Adipocyte (in vitro differentiated cells): ENCODE results near the gene SND1.

ENCODE experiments used
- DNase-seq: peaks from one replicate; pipeline ENCODE4 v3.0.0-alpha.2; 2015; ENCODE audit warnings: low read depth
- H3K27me3 ChIP-seq: replicated peaks from 2 replicates; pipeline ENCODE4 v1.7.0; 2013; ENCODE audit warnings: mild to moderate bottlenecking, low read length, moderate library complexity; ENCODE audit not compliant: control insufficient read depth, insufficient read depth
- H3K36me3 ChIP-seq: 2 replicates; pipeline ENCODE4 v1.7.0; 2013; ENCODE audit warnings: low read length, mild to moderate bottlenecking, moderate library complexity; ENCODE audit not compliant: control insufficient read depth, insufficient read depth, severe bottlenecking
- H3K4me1 ChIP-seq: 2 replicates; pipeline ENCODE4 v1.7.0; 2013; ENCODE audit warnings: mild to moderate bottlenecking, low read length, moderate library complexity; ENCODE audit not compliant: control insufficient read depth, insufficient read depth
- H3K4me3 ChIP-seq: 2 replicates; pipeline ENCODE4 v1.7.0; 2013; ENCODE audit warnings: mild to moderate bottlenecking, low read length, moderate library complexity
- H3K9ac ChIP-seq: 2 replicates; pipeline ENCODE4 v1.7.0; 2013; ENCODE audit warnings: mild to moderate bottlenecking, low read length, moderate library complexity
- H3K9me3 ChIP-seq: 2 replicates; pipeline ENCODE4 v1.7.0; 2013; ENCODE audit warnings: mild to moderate bottlenecking, low read length, moderate library complexity; ENCODE audit not compliant: control insufficient read depth

SND1 gene

DNA sequence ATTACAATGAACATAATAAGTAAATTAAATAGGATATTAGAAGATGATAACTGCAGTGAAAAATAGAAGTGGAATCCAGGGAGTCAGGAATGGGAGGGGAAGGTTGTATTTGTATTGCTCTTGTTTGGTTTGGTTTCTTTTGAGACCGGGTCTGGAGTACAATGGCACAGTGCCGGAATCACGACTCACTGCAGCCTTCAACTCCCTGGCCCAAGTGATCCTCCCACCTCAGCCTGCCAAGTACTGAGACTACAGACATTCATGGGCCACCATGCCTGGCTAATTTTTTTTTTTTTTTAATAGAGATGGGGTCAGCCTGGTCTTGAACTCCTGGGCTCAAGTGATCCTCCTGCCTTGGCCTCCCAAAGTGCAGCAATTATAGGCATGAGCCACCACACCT lies 439.1 kb downstream of the SND1 start:
- peaks cover 89% of the 10 kb centered on the region for H3K36me3 ChIP-seq
- peak; percentile 9 for DNase-seq

GRCh38 chr7:128092221-128092620 lies 440.2 kb downstream of the SND1 start:
- H3K36me3 ChIP-seq: peaks cover 84% of the 10 kb centered on the region
- H3K9me3 ChIP-seq: no peaks in the 10 kb centered on the region
- no peak overlapping the region for H3K4me3 ChIP-seq
- no peak for DNase-seq
- no peaks in the 10 kb centered on the region for H3K4me1 ChIP-seq
- no peaks in the 10 kb centered on the region for H3K27me3 ChIP-seq
- H3K9ac ChIP-seq: no peak overlapping the region

More for the DNA sequence above, 439.1 kb downstream of the SND1 start:
- no peaks in the 10 kb centered on the region for H3K4me1 ChIP-seq
- no peaks in the 10 kb centered on the region for H3K27me3 ChIP-seq
- no peak overlapping the region for H3K9ac ChIP-seq
- no peaks in the 10 kb centered on the region for H3K9me3 ChIP-seq
- no peak overlapping the region for H3K4me3 ChIP-seq

DNA sequence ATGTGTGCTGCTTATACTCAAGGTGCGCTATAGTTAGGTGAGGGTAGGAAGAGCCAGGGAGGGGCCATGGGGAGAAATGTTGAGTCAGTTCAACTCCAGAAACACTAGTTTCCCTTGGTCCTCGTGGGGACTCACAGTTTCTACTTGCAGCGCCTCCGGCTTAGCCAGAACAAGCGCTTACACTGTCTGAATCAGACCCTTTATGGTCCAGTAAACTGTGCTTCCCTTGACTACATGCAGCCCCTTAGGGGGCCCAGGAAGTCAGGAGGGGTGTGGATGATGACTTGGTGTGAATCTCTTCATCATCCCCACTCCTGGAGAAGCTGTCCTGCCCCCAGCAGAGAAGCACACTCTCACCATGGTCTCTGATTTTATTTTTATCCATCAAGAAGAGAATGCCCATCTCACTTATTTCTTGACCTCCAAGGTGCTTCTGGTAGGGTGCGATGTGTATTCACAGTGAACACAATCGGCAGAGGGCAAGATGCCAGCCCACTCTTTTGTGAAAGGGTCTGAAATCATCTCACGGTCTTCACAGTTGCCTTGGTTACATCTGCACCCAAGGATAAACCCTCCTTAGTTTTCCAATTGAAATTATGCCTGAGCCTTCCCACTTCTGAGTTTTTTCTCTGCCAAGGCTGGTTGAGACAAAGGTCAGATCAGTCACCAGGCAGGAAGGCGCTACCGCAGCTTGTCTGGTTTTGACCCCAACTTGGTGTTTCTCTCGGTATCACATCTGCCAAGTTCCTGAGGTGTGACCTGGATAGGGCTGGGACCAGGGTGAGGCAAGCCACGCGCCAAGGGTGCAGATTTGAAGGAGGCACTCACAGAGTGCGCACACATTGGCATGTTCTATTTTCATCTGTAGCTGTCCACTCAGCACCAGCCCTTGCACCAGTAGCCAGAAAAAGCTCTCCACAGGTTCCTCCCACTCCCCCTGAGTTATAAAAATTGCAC lies 441.9 kb downstream of the SND1 start:
- no peaks in the 10 kb centered on the region for H3K27me3 ChIP-seq
- no peak overlapping the region for H3K9ac ChIP-seq
- no peak overlapping the region for H3K4me3 ChIP-seq
- peaks cover 77% of the 10 kb centered on the region for H3K36me3 ChIP-seq
- H3K9me3 ChIP-seq: no peaks in the 10 kb centered on the region
- no peak for DNase-seq
- no peaks in the 10 kb centered on the region for H3K4me1 ChIP-seq

DNA sequence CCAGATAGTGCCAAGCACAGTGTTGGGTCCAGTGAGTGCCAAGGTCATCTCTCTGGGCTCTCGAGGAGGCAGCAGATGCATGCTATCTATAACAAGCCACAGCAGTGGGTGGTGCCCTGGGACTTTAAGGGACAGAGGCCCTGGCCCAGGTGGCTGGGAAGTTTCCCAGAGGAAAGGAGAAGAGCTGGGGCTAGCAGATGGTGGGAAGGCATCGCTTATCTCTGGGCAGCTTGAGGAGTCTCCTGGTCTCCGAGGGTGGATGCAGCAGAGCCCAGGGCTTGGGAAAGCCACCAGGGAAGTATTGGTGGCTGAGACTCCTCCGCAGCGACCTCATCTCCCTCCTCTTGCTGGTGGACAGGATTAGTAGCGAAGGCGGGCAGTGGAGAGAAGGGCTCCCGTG lies 442.7 kb downstream of the SND1 start:
- H3K9ac ChIP-seq: no peak overlapping the region
- no peaks in the 10 kb centered on the region for H3K9me3 ChIP-seq
- H3K36me3 ChIP-seq: peaks cover 72% of the 10 kb centered on the region
- DNase-seq: no peak
- no peak overlapping the region for H3K4me3 ChIP-seq
- H3K27me3 ChIP-seq: no peaks in the 10 kb centered on the region
- H3K4me1 ChIP-seq: no peaks in the 10 kb centered on the region

- no peaks in the 10 kb centered on the region for H3K4me1 ChIP-seq
- H3K27me3 ChIP-seq: no peaks in the 10 kb centered on the region
- H3K4me3 ChIP-seq: no peak overlapping the region
- peaks cover 47% of the 10 kb centered on the region for H3K36me3 ChIP-seq
- no peaks in the 10 kb centered on the region for H3K9me3 ChIP-seq
- DNase-seq: no peak
- H3K9ac ChIP-seq: no peak overlapping the region
Observed at GRCh38 chr7:128097211-128097731, 445.3 kb downstream of the SND1 start.

DNA sequence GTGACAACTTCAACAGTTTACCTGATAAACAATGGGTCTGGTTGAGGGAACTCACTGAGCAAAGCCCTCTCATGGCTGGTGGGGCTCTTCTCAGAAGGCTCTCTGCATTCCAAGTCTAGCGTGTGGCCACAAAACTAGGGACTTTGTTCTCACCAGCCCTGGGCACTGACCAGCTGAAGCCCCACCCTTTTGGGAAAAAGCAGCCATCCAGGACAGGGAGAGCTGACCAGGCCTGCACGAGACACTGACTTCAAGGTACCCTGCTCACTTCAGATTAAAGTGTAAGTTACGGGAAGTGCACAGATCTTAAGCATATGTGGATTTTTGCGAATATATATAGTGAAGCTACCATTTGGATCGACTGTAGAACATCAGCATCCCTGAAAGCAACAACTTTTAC lies 446.6 kb downstream of the SND1 start:
- peaks cover 2% of the 10 kb centered on the region for H3K4me1 ChIP-seq
- no peak for DNase-seq
- no peak overlapping the region for H3K4me3 ChIP-seq
- peaks cover 33% of the 10 kb centered on the region for H3K36me3 ChIP-seq
- no peaks in the 10 kb centered on the region for H3K27me3 ChIP-seq
- no peak overlapping the region for H3K9ac ChIP-seq
- no peaks in the 10 kb centered on the region for H3K9me3 ChIP-seq

DNA sequence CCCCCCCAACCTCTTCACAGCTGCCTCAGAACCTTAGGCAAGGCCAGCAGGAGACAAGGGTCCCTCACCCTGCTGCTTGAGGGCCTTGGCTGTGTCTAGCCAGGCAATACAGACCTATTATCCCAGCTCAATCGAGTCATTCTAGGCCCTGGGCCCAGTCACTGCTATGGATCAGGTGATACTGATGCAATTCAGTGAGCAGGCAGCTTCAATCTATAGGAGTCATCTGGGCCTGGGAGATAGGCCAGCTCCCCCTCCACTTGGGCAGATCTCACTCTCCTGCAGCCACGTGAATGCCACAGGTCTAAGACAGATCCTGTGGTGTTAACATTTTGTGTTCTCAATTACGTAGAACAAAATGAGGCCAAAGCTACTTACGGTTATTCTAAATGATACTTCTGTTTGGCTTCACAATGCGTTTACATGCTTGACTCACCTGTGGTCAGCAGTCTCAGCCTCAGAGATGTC lies 447.2 kb downstream of the SND1 start:
- Histone ChIP-seq H3K27me3 (no peaks in the 10 kb centered on the region), H3K4me1 (peaks cover 5% of the 10 kb centered on the region), H3K9ac (no peak overlapping the region), H3K4me3 (no peak overlapping the region), H3K36me3 (peaks cover 27% of the 10 kb centered on the region), H3K9me3 (no peaks in the 10 kb centered on the region)
- DNase-seq: peak; percentile 24

DNA sequence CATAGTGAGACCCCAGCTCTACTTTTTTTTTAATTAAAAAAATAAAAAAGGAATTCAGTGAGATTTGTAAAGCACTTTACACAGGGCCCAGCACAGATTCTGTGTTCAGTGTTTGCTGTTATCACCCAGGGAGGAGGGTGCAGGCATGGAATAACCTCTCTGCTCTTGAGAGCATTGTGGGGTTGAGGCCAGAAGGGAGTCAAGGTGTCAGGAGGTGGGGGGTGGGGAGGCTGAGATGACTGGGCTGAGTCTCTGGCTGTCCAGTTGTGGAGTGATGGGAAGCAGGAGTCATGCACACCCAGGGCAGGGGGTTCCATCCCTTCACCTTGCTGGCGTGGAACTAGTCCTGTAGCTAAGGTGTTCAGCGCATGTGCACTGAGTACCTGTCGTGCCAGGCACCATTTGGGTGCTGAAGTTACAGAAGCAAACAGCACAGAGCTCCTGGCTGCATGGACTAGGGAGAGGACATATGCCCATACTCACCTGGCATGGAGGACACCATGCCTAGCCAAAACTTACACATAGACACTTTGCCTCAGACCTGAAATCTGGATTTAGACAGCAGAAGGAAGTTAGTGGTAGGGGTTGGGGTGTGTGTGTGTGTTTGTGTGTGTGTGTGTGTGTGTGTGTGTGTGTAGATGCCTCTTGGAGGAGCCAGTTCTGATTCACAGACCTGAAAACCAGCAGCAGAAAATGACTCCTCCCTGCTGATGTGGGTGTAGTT lies 448.4 kb downstream of the SND1 start:
- no peak overlapping the region for H3K4me3 ChIP-seq
- H3K36me3 ChIP-seq: peaks cover 16% of the 10 kb centered on the region
- no peak for DNase-seq
- no peaks in the 10 kb centered on the region for H3K9me3 ChIP-seq
- no peak overlapping the region for H3K9ac ChIP-seq
- peaks cover 5% of the 10 kb centered on the region for H3K4me1 ChIP-seq
- no peaks in the 10 kb centered on the region for H3K27me3 ChIP-seq

- H3K27me3 ChIP-seq: no peaks in the 10 kb centered on the region
- peaks cover 11% of the 10 kb centered on the region for H3K36me3 ChIP-seq
- H3K9me3 ChIP-seq: no peaks in the 10 kb centered on the region
- H3K4me1 ChIP-seq: peaks cover 5% of the 10 kb centered on the region
- no peak overlapping the region for H3K4me3 ChIP-seq
- DNase-seq: no peak
- H3K9ac ChIP-seq: no peak overlapping the region
Observed at GRCh38 chr7:128100949-128101713, 449.1 kb downstream of the SND1 start.

- no peak for DNase-seq
- H3K4me1 ChIP-seq: peaks cover 5% of the 10 kb centered on the region
- H3K9me3 ChIP-seq: no peaks in the 10 kb centered on the region
- H3K4me3 ChIP-seq: no peak overlapping the region
- H3K27me3 ChIP-seq: peaks cover 7% of the 10 kb centered on the region
- no peak overlapping the region for H3K9ac ChIP-seq
- peaks cover 3% of the 10 kb centered on the region for H3K36me3 ChIP-seq
Observed at GRCh38 chr7:128102490-128103291, 450.7 kb downstream of the SND1 start.
